ENCODE data around the gene OR5A1. TPM values are rescaled to one million over a fixed set of nuclear protein-coding genes. Genes with fewer than 3 reads are reported as not detected.

Gene OR5A1
- not detected in 2 replicates for total RNA-seq (ENCODE audit: low replicate concordance)

GRCh38 chr11:59436169-59436568, at the start of gene OR5A1:
Gene OR5A1, plus strand, starts transcription at chr11:59436469. Its CDS starts 6,700 bp downstream, at chr11:59443169.
- no peak for TF ChIP-seq CTCF (IDR thresholded peaks at IDR 0.05; ENCODE audit: insufficient read depth, low read length)
- H3K4me3 ChIP-seq (ENCODE audit: low read depth, low read length) = no peak within 1 kb of the TSS
- DNase-seq (ENCODE audit: low read depth) = no peak

GRCh38 chr11:59394186-59394585, 42.1 kb upstream of the OR5A1 start:
- H3K4me3 ChIP-seq (ENCODE audit: low read depth, low read length) = no peak overlapping the region
- no peak for DNase-seq (ENCODE audit: low read depth)
- TF ChIP-seq CTCF (IDR thresholded peaks at IDR 0.05; ENCODE audit: insufficient read depth, low read length) = no peak

- H3K4me3 ChIP-seq (ENCODE audit: low read depth, low read length) = no peak overlapping the region
- no peak for TF ChIP-seq CTCF (IDR thresholded peaks at IDR 0.05; ENCODE audit: insufficient read depth, low read length)
- no peak for DNase-seq (ENCODE audit: low read depth)
Observed at GRCh38 chr11:59400461-59401261, 35.6 kb upstream of the OR5A1 start.

- no peak for DNase-seq (ENCODE audit: low read depth)
- no peak for TF ChIP-seq CTCF (IDR thresholded peaks at IDR 0.05; ENCODE audit: insufficient read depth, low read length)
- H3K4me3 ChIP-seq (ENCODE audit: low read depth, low read length) = no peak overlapping the region
Observed at GRCh38 chr11:59401262-59401552, 35.1 kb upstream of the OR5A1 start.

GRCh38 chr11:59403546-59403945, 32.7 kb upstream of the OR5A1 start:
- no peak for TF ChIP-seq CTCF (IDR thresholded peaks at IDR 0.05; ENCODE audit: insufficient read depth, low read length)
- H3K4me3 ChIP-seq (ENCODE audit: low read depth, low read length) = no peak overlapping the region
- no peak for DNase-seq (ENCODE audit: low read depth)

GRCh38 chr11:59413646-59414045, 22.6 kb upstream of the OR5A1 start:
- H3K4me3 ChIP-seq (ENCODE audit: low read depth, low read length) = no peak overlapping the region
- no peak for TF ChIP-seq CTCF (IDR thresholded peaks at IDR 0.05; ENCODE audit: insufficient read depth, low read length)
- no peak for DNase-seq (ENCODE audit: low read depth)

GRCh38 chr11:59415111-59415510, 21.2 kb upstream of the OR5A1 start:
- TF ChIP-seq CTCF (IDR thresholded peaks at IDR 0.05; ENCODE audit: insufficient read depth, low read length) = no peak
- DNase-seq (ENCODE audit: low read depth) = no peak
- H3K4me3 ChIP-seq (ENCODE audit: low read depth, low read length) = no peak overlapping the region
